ENCODE data around the gene MACROD2.

The MACROD2 gene

DNA sequence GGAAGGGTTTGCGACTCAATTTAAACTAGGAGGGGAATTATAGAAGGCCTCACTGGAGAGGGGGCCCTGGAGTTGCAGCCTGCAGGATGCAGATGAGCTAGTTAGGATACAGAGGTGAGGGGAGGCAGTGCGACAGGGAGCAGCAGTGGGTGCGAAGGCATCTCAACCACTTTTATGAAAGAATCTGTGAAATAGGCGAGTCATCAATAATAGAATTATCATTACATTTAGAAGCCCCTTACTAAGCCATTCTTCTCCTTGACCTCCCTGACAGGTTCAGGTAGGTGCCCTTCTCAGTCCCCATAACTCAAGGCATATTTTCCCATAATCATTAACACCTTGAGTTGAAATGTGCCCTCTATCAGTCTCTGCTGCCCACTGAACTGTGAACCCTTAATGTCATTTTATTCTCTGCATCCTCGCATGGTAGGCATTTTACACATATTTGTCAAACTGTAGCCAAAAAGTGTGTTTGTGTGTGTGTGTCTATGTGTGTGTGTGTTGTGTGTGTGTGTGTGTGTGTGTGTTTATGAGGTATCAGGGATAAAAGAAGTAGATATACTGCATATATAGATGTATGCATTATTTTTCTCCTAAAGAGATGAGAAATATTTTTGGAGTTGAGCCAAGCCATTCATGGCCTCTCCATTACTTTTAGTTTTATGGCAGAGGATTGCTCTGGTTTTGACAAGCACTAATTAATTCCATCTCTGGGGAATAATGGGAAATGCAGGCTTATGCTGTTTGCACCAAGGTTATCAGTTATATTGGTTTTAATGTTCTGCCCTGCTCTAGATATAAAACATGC is 1679.1 kb downstream of the MACROD2 start:
- DNase-seq (ENCODE audit: low read depth), result no peak

DNA sequence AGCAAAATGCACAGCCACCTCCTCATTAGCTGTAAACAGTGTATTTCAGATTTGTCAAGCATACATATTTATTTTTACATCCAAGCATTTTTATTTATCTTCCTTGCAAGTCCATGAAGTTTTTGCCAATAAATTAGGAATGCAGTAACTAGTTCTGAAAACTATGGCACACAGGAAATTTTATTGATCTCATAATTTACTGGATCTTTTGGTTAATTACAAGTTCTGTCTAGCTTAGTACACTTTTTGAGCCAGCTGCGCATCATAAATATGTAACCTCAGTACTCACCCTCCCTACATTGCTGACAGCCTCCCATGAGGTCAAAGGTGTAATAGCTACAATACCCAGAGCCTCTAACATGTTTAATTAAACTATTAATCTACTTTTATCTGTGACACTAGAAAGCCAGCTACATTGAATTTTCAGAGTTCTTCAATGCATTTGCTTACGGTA is 1679.8 kb downstream of the MACROD2 start:
- TF ChIP-seq, protein P1, sequence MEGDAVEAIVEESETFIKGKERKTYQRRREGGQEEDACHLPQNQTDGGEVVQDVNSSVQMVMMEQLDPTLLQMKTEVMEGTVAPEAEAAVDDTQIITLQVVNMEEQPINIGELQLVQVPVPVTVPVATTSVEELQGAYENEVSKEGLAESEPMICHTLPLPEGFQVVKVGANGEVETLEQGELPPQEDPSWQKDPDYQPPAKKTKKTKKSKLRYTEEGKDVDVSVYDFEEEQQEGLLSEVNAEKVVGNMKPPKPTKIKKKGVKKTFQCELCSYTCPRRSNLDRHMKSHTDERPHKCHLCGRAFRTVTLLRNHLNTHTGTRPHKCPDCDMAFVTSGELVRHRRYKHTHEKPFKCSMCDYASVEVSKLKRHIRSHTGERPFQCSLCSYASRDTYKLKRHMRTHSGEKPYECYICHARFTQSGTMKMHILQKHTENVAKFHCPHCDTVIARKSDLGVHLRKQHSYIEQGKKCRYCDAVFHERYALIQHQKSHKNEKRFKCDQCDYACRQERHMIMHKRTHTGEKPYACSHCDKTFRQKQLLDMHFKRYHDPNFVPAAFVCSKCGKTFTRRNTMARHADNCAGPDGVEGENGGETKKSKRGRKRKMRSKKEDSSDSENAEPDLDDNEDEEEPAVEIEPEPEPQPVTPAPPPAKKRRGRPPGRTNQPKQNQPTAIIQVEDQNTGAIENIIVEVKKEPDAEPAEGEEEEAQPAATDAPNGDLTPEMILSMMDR (conservative IDR thresholded peaks at IDR 0.05; ENCODE audit: low read length), result no peak
- H3K4me3 ChIP-seq (ENCODE audit: low read length), result no peak overlapping the region

More for the DNA sequence above, 1679.1 kb downstream of the MACROD2 start:
- H3K4me3 ChIP-seq (ENCODE audit: low read length), result no peak overlapping the region
- TF ChIP-seq, protein P1 (conservative IDR thresholded peaks at IDR 0.05; ENCODE audit: low read length), result no peak

DNA sequence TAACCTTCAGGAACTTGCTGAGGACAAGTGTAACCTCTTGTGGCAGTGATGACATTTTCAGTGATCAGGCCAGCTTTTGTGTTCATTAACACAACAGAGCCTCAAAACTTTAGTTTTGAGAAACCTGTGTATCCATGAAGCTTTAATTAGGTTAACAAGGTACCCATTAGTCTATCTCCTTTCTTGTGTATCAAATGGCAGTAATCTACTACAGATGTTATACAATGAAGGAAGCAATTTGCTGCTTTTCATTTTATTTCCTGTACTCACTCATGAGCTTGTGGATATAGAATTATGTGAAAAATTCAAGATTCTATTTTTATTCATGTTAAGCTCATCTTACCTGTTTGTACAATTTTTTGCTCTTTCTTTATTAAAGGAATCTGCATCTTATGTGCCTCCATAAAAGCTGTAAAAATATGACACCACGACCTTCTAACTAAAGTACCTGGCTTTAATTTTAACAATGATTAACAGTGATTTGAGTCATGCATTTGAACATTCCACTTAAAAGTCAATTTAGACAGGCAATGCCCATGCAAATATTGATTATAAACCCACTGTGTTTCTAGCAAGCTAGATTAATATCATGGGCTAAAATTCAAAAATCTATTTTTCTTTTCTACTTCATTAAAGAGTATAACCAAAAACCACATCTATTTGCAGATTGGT is 1680.6 kb downstream of the MACROD2 start:
- no peak overlapping the region for H3K4me3 ChIP-seq (ENCODE audit: low read length)
- DNase-seq (ENCODE audit: low read depth), result no peak
- TF ChIP-seq, protein P1 (conservative IDR thresholded peaks at IDR 0.05; ENCODE audit: low read length), result no peak

More for the DNA sequence above, 1679.8 kb downstream of the MACROD2 start:
- no peak for DNase-seq (ENCODE audit: low read depth)

DNA sequence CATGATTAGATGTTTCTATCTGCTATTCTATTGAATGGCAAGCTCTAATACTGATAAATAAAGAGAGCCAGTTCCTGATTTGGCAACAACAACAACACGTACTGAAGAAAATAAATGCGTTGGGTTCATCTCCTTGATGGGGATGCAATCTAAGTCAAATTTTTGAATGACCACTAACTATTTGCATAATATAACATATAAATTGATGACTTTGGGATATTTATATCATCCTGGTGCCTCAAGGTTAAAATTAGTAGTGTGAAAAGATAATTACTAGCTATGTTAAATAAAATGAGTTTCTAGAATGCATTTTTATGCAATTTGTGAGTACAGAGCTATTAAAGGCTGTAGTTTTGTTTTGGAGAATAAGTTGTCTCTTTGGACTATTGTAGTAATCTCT is 1681.5 kb downstream of the MACROD2 start:
- H3K4me3 ChIP-seq (ENCODE audit: low read length), result no peak overlapping the region
- TF ChIP-seq, protein P1 (conservative IDR thresholded peaks at IDR 0.05; ENCODE audit: low read length), result no peak
- no peak for DNase-seq (ENCODE audit: low read depth)

DNA sequence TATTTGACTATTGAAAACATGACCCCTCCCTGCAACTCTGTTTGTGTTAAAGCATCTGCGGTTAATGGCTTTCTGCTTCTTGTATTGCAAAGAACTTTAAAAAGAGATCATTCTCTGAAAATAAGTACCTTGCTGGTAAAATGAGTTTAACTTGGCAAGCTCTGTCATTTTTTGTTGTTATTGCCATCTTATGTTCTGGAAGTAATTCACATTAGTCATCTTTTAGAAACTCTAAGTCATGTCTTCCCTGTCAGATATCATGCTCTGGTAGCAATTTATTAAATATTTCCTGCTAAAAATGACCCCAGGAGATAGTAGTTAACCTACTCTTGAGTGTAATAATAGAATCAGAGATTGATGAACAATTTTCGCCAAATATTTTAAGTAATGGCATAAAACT is 1687.4 kb downstream of the MACROD2 start:
- TF ChIP-seq, protein P1 (conservative IDR thresholded peaks at IDR 0.05; ENCODE audit: low read length), result no peak
- DNase-seq (ENCODE audit: low read depth), result no peak
- H3K4me3 ChIP-seq (ENCODE audit: low read length), result no peak overlapping the region

DNA sequence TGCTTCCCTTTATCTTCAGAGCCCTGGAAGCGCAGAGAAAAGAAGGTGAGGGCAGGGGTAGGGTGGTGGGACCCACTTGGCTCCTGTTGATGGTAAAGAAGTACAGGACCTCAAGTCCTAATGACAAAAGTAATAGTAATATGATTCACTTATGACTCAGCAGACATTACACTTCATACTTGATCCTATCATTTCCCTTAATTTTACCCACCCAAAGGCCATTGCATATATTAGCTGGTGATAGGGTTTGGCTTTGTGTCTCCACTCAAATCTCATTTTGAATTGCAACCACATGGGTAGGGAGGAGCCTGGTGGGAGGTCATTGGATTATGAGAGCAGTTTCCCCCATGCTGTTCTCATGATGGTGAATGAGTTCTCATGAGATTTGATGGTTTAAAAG is 1697.3 kb downstream of the MACROD2 start:
- H3K4me3 ChIP-seq (ENCODE audit: low read length), result no peak overlapping the region
- DNase-seq (ENCODE audit: low read depth), result no peak
- TF ChIP-seq, protein P1 (conservative IDR thresholded peaks at IDR 0.05; ENCODE audit: low read length), result no peak
